Measurements from ENCODE around the gene SMARCB1.

SMARCB1 gene

GRCh38 chr22:23803001-23803819 lies 16.4 kb downstream of the SMARCB1 start:
- DNase-seq (ENCODE audit: low read depth) = no peak

- DNase-seq (ENCODE audit: low read depth) = no peak
Measured at GRCh38 chr22:23804781-23805291, 18.1 kb downstream of the SMARCB1 start.

GRCh38 chr22:23806837-23807236 lies 20.1 kb downstream of the SMARCB1 start:
- DNase-seq (ENCODE audit: low read depth) = no peak

GRCh38 chr22:23812378-23812777 lies 25.6 kb downstream of the SMARCB1 start:
- DNase-seq (ENCODE audit: low read depth) = no peak

- DNase-seq (ENCODE audit: low read depth) = no peak
Measured at GRCh38 chr22:23815541-23816155, 28.9 kb downstream of the SMARCB1 start.

GRCh38 chr22:23816156-23816976 lies 29.6 kb downstream of the SMARCB1 start:
- no peak for DNase-seq (ENCODE audit: low read depth)

GRCh38 chr22:23817146-23817545 lies 30.4 kb downstream of the SMARCB1 start:
- DNase-seq (ENCODE audit: low read depth) = no peak

GRCh38 chr22:23818541-23818940 lies 31.8 kb downstream of the SMARCB1 start:
- no peak for DNase-seq (ENCODE audit: low read depth)

GRCh38 chr22:23820748-23821211 lies 34.0 kb downstream of the SMARCB1 start:
- no peak for DNase-seq (ENCODE audit: low read depth)

- no peak for DNase-seq (ENCODE audit: low read depth)
Measured at GRCh38 chr22:23822101-23822671, 35.4 kb downstream of the SMARCB1 start.

GRCh38 chr22:23823331-23823791 lies 36.6 kb downstream of the SMARCB1 start:
- no peak for DNase-seq (ENCODE audit: low read depth)

GRCh38 chr22:23824476-23825245 lies 37.9 kb downstream of the SMARCB1 start:
- DNase-seq (ENCODE audit: low read depth) = no peak

- DNase-seq (ENCODE audit: low read depth) = no peak
Measured at GRCh38 chr22:23825246-23825905, 38.6 kb downstream of the SMARCB1 start.

GRCh38 chr22:23826510-23827350 lies 40.0 kb downstream of the SMARCB1 start:
- DNase-seq (ENCODE audit: low read depth) = no peak

GRCh38 chr22:23827351-23827995 lies 40.7 kb downstream of the SMARCB1 start:
- DNase-seq (ENCODE audit: low read depth) = no peak

- no peak for DNase-seq (ENCODE audit: low read depth)
Measured at GRCh38 chr22:23828800-23829680, 42.3 kb downstream of the SMARCB1 start.

- no peak for DNase-seq (ENCODE audit: low read depth)
Measured at GRCh38 chr22:23829845-23830372, 43.1 kb downstream of the SMARCB1 start.

- DNase-seq (ENCODE audit: low read depth) = no peak
Measured at GRCh38 chr22:23831261-23831660, 44.5 kb downstream of the SMARCB1 start.

All from stimulated activated CD8-positive, alpha-beta memory T cell treated with anti-CD3 and anti-CD28 coated beads, Interleukin-4, amount 100 ng/mL, for 24 hours (primary cell).